GM12878 (cell line): ENCODE data around the gene CA5A. TPM values are rescaled to one million over a fixed set of nuclear protein-coding genes. Genes with fewer than 3 reads are reported as not detected.
A peak's percentile ranks its signal among the peaks of the same experiment; 100 is the strongest.

Experiments
- ATAC-seq: fragments of 200-7000 bp; cut with Tn5 transposase; 3 replicates; pipeline ENCODE4 v1.9.1; 2020; ENCODE audit warnings: mild to moderate bottlenecking, moderate library complexity
- BruUV-seq: library from RNA; stranded (reverse); fragments of 400-500 nt; replicated peaks from 2 replicates; lab custom pipeline; 2021; lab: Mats Ljungman, UMichigan
- CTCF ChIA-PET: fragments of 300-600 bp; sonication (Branson Sonifier 250); formaldehyde crosslinking; extraction: SDS; loops from one replicate; lab custom pipeline; 2021; ENCODE audit warnings: inconsistent platforms; lab: Yijun Ruan, JAX
- POLR2A ChIA-PET: fragments of 350-600 bp; formaldehyde crosslinking; extraction: SDS; loops from one replicate; lab custom pipeline; 2021; ENCODE audit warnings: inconsistent platforms; lab: Charles Lee
- RAD21 ChIA-PET: fragments of 300-600 bp; sonication (Branson Sonifier 250); formaldehyde crosslinking; loops from one replicate; lab custom pipeline; 2023; ENCODE audit warnings: antibody characterized with exemption; ENCODE audit not compliant: unreplicated experiment; lab: Charles Lee
- SMC1A ChIA-PET: fragments of 300-600 bp; sonication (Branson Sonifier 250); formaldehyde crosslinking; loops from one replicate; lab custom pipeline; 2023; ENCODE audit not compliant: unreplicated experiment, uncharacterized antibody; lab: Charles Lee
- DNase-seq: peaks from one replicate; pipeline ENCODE4 v3.0.0-alpha.2; 2011; ENCODE audit warnings: low read depth, low spot score
- FAIRE-seq: peaks from 3 replicates; lab custom pipeline; 2011; peaks lifted over from hg19 to GRCh38; lab: Jason Lieb, UNC
- H2AFZ ChIP-seq: 2 replicates; pipeline ENCODE4 v1.6.0; 2011; ENCODE audit warnings: low read depth, low read length, control low read depth; ENCODE audit not compliant: control insufficient read depth
- H3K27ac ChIP-seq: 2 replicates; pipeline ENCODE4 v1.5.1; 2011; ENCODE audit warnings: control low read depth; ENCODE audit not compliant: control insufficient read depth, insufficient read depth
- H3K27me3 ChIP-seq, 2 experiments: replicated peaks in 1 of 2; 2 replicates each; pipeline versions ENCODE4 v1.6.0 to v1.6.1; 2011; ENCODE audit warnings: low read length in 1 of 2; ENCODE audit not compliant: control insufficient read depth in 2 of 2, insufficient read depth in 2 of 2
- H3K36me3 ChIP-seq, 2 experiments: 2 replicates each; pipeline ENCODE4 v1.5.1; 2011; ENCODE audit warnings: low read length in 1 of 2; ENCODE audit not compliant: control insufficient read depth in 2 of 2, insufficient read depth in 2 of 2
- H3K4me1 ChIP-seq: 2 replicates; pipeline ENCODE4 v1.6.1; 2011; ENCODE audit warnings: mild to moderate bottlenecking, low read length, moderate library complexity, mixed read lengths; ENCODE audit not compliant: control insufficient read depth, insufficient read depth
- H3K4me2 ChIP-seq: 2 replicates; pipeline ENCODE4 v1.6.0; 2011; ENCODE audit warnings: control low read depth; ENCODE audit not compliant: control insufficient read depth, insufficient read depth
- H3K4me3 ChIP-seq: fragments of 200-600 bp; sonication (generic); 2 replicates; pipeline ENCODE4 v1.5.1; 2016
- H3K79me2 ChIP-seq: 2 replicates; pipeline ENCODE4 v1.6.0; 2011; ENCODE audit warnings: low read length; ENCODE audit not compliant: control insufficient read depth, insufficient read depth
- H3K9ac ChIP-seq: 2 replicates; pipeline ENCODE4 v1.8.0; 2011; ENCODE audit warnings: low read length, control low read depth, mixed read lengths; ENCODE audit not compliant: control insufficient read depth, insufficient read depth
- H3K9me3 ChIP-seq: replicated peaks from 3 replicates; pipeline ENCODE4 v1.5.1; 2011; ENCODE audit warnings: mild to moderate bottlenecking, low read length; ENCODE audit not compliant: control insufficient read depth, insufficient read depth
- H4K20me1 ChIP-seq: 2 replicates; pipeline ENCODE4 v1.6.0; 2011; ENCODE audit not compliant: control insufficient read depth, insufficient read depth
- BACH1 ChIP-seq: fragments of 450-650 bp; IDR thresholded peaks from 2 replicates; pipeline ENCODE4 v1.6.1; 2017; ENCODE audit warnings: mild to moderate bottlenecking, borderline replicate concordance
- BMI1 ChIP-seq: fragments of 450-650 bp; IDR thresholded peaks from 2 replicates; pipeline ENCODE4 v1.6.1; 2016; ENCODE audit warnings: mild to moderate bottlenecking, moderate library complexity, borderline replicate concordance
- CEBPB ChIP-seq, 2 experiments: fragments of 150-350 bp in 1 of 2; IDR thresholded peaks; 2 replicates each; pipeline ENCODE4 v1.6.1; 2012 to 2014; ENCODE audit warnings: low read depth in 2 of 2, low read length in 2 of 2, borderline replicate concordance in 1 of 2, inconsistent platforms in 1 of 2
- CHD1 ChIP-seq: IDR thresholded peaks from 2 replicates; pipeline ENCODE4 v1.6.1; 2012; ENCODE audit warnings: low read depth, low read length, improper control_type of control experiment
- CHD4 ChIP-seq: fragments of 200-600 bp; sonication (generic); IDR thresholded peaks from 2 replicates; pipeline ENCODE4 v1.6.1; 2016; ENCODE audit warnings: mild to moderate bottlenecking
- MXI1 ChIP-seq: fragments of 150-350 bp; IDR thresholded peaks from 2 replicates; pipeline ENCODE4 v1.6.1; 2011; ENCODE audit warnings: low read depth, mild to moderate bottlenecking, inconsistent platforms, low read length, improper control_type of control experiment
- MYC ChIP-seq: IDR thresholded peaks from 2 replicates; pipeline ENCODE4 v1.6.1; 2011; ENCODE audit warnings: mild to moderate bottlenecking, low read length, moderate library complexity, inconsistent platforms; ENCODE audit not compliant: insufficient read depth, insufficient replicate concordance, insufficient read length, severe bottlenecking
- RAD21 ChIP-seq: IDR thresholded peaks from 2 replicates; pipeline ENCODE4 v1.6.1; 2011; ENCODE audit warnings: mild to moderate bottlenecking, low read depth, low read length, moderate library complexity; ENCODE audit not compliant: insufficient read depth
- SMAD1 ChIP-seq: fragments of 450-650 bp; IDR thresholded peaks from 2 replicates; pipeline ENCODE4 v1.6.1; 2018; ENCODE audit warnings: mild to moderate bottlenecking, low read depth; ENCODE audit not compliant: partially characterized antibody
- SMC3 ChIP-seq: IDR thresholded peaks from 2 replicates; pipeline ENCODE4 v1.6.1; 2011; ENCODE audit warnings: low read length, improper control_type of control experiment, borderline replicate concordance
- TBL1XR1 ChIP-seq: IDR thresholded peaks from 2 replicates; pipeline ENCODE4 v1.6.1; 2012; ENCODE audit warnings: low read depth, low read length, improper control_type of control experiment
- WRNIP1 ChIP-seq: IDR thresholded peaks from 2 replicates; pipeline ENCODE4 v1.6.1; 2011; ENCODE audit warnings: low read depth, low read length, improper control_type of control experiment, borderline replicate concordance
- YBX1 ChIP-seq: fragments of 450-650 bp; IDR thresholded peaks from 2 replicates; pipeline ENCODE4 v1.6.1; 2016; ENCODE audit warnings: antibody characterized with exemption
- ZNF24 ChIP-seq: fragments of 450-650 bp; IDR thresholded peaks from 2 replicates; pipeline ENCODE4 v1.6.1; 2017; ENCODE audit warnings: antibody characterized with exemption, mild to moderate bottlenecking
- ZNF274 ChIP-seq: IDR thresholded peaks from one replicate; pipeline ENCODE4 v1.8.0; 2011; ENCODE audit not compliant: insufficient read length, insufficient read depth
- WGBS: methylation state at CpG from one replicate; pipeline ENCODE4 v1.1.6; 2016; ENCODE audit warnings: low lambda C conversion rate; ENCODE audit not compliant: insufficient replicate concordance, insufficient coverage; ENCODE audit errors: missing lambda C conversion rate; 5-methylcytosine and 5-hydroxymethylcytosine counted together
- in situ Hi-C: fragments of 300-500 bp; cut with MboI; formaldehyde crosslinking; loops from 9 replicates; pipeline ENCODE4 v1.14.3; 2018; ENCODE audit warnings: mixed read lengths
- intact Hi-C: fragments of 100-400 bp; cut with micrococcal nuclease; formaldehyde crosslinking; loops from one replicate; pipeline ENCODE4 v1.14.2; 2022; ENCODE audit not compliant: unreplicated experiment
- polyA plus RNA-seq, 11 experiments: library from polyadenylated mRNA; depleted of rRNA in 4 of 11; unstranded in 6 of 11; stranded (reverse) in 5 of 11; fragments of >200 nt; fragmentation: Nextera tagmentation in 4 of 11; fragmentation: Illumina TruSeq in 1 of 11; extraction: Ambion mirVana in 4 of 11; extraction: Trizol in 1 of 11; gene quantifications; 1 replicate in 1 of 11; 2 replicates in 10 of 11; pipeline versions ENCODE4 v1.2.1 to v1.2.3, GENCODE V29; 2011 to 2016; ENCODE audit warnings: inconsistent platforms in 2 of 11, missing spikeins in 2 of 11, low read depth in 1 of 11
- total RNA-seq, 4 experiments: library from RNA; depleted of rRNA in 3 of 4; stranded (reverse); fragments of >200 nt in 3 of 4; fragmentation: Illumina TruSeq in 1 of 4; extraction: Trizol in 1 of 4; gene quantifications; 2 replicates each; pipeline versions ENCODE4 v1.2.1 to v1.2.3, GENCODE V29; 2013 to 2021
- TF ChIP-seq, protein P1 (sequence below): fragments of 150-350 bp; IDR thresholded peaks from 2 replicates; pipeline ENCODE4 v1.6.1; 2016; ENCODE audit warnings: low read depth, low read length
- TF ChIP-seq, protein P2 (sequence below): fragments of 450-650 bp; IDR thresholded peaks from 2 replicates; pipeline ENCODE4 v1.6.1; 2018; ENCODE audit warnings: borderline replicate concordance, mild to moderate bottlenecking; ENCODE audit not compliant: partially characterized antibody

Gene CA5A
- total and polyA plus RNA-seq, 10 of the 15 experiments (the other 5 are each of a cell fraction or from before 2014, with no cell fraction given): not detected

DNA sequence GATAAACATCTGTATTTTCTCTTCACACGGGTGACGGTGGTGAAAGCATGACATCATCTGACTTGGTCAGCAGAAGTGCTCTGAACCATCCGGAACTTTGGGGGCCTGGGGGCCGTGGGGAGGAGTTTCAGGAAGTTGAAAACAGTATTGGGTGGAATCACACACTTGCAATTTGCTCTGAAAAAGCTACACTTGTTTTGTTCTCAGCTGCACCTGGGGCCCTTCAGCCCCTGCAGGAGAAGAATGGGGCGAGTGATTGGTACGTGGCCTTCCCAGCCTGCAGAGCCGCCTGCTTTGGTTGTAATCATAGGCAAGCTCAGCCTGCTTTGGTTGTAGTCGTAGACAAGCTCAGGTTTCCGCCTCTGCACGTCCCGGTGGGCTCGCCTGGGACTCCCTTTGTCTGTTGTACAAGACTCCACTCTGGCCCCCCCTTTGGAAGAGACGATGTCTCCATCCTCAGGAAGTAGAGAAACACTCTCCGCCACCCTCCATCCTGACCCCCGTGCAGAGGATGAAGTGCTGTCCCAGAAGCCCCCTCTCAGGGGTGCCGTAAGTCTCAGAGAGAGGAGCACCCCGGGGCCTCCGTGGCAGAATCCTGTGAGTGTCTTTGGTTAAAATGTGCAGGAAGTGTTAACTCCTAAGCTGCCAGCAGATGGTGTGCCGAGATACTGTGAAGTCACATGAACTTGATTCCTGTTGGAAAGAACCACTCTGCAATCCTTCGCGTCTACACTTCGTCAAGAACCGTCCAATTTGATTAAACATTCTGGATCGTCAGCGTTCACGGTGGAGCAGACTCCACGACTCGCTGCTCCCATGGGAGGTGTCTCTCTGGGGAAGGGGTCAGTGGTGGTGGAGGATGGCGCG lies 20.3 kb upstream of the CA5A start:
- RAD21 ChIA-PET: interaction anchor here (1.2 kb wide), 1 partner anchor 178 kb away, joined by 4 read pairs; no protein-coding TSS in a partner anchor
- Histone ChIP-seq H2AFZ (peak overlapping the region; percentile 46), H3K9me3 (no peaks in the 10 kb centered on the region), H3K36me3 (peaks cover 0 to 12% of the 10 kb centered on the region in 2 experiments; a peak in 3 of 4 replicates), H3K4me1 (peaks cover 20% of the 10 kb centered on the region), H3K79me2 (peaks cover 81% of the 10 kb centered on the region), H3K27ac (peak overlapping the region; percentile 81), H3K27me3 (no peaks in the 10 kb centered on the region), H3K9ac (peak overlapping the region; percentile 68), H3K4me3 (peak overlapping the region; percentile 56), H3K4me2 (peak overlapping the region; percentile 93), H4K20me1 (no peaks in the 10 kb centered on the region)
- DNase-seq (peak; percentile 42), FAIRE-seq (peak; percentile 75), ATAC-seq (peak; percentile 74)
- no TSS peak for BruUV-seq
- SMC1A ChIA-PET: interaction anchor here (0.7 to 1.7 kb wide), 2 partner anchors 50 to 177 kb away, joined by 3 to 4 read pairs; no protein-coding TSS in a partner anchor
- 77% methylated on average over 30 of the region's 30 CpGs for WGBS
- intact Hi-C loops: loop anchor here (5.0 to 10.0 kb wide), 2 partner anchors 88 to 481 kb away; no protein-coding TSS in a partner anchor
- in situ Hi-C loops: loop anchor here (25.0 kb wide), 1 partner anchor 481 kb away; no protein-coding TSS in a partner anchor
- POLR2A ChIA-PET: interaction anchor here (0.5 to 0.6 kb wide), 2 partner anchors 13 to 61 kb away, joined by 3 to 9 read pairs; no protein-coding TSS in a partner anchor
- CTCF ChIA-PET: interaction anchor here (0.6 to 1.9 kb wide), 7 partner anchors 10 to 716 kb away, joined by 3 to 6 read pairs (median 4); no protein-coding TSS in a partner anchor
- TF ChIP-seq SMC3 (peak; percentile 45; the same call in 1 of the 2 replicates), BACH1 (no peak), CHD1 (no peak), CHD4 (no peak), WRNIP1 (no peak), SMAD1 (no peak), RAD21 (peak; percentile 63), BMI1 (no peak), TBL1XR1 (no peak), CEBPB (IDR thresholded peaks at IDR 0.05; ENCODE audit: borderline replicate concordance in 1 of 2, low read depth in 2 of 2, low read length in 2 of 2) (no peak), MYC (no peak), ZNF274 (no peak), YBX1 (no peak), MXI1 (0 out of 2 replicates have a peak, but pooled peaks have one; percentile 20), ZNF24 (no peak)
- TF ChIP-seq, protein P1, sequence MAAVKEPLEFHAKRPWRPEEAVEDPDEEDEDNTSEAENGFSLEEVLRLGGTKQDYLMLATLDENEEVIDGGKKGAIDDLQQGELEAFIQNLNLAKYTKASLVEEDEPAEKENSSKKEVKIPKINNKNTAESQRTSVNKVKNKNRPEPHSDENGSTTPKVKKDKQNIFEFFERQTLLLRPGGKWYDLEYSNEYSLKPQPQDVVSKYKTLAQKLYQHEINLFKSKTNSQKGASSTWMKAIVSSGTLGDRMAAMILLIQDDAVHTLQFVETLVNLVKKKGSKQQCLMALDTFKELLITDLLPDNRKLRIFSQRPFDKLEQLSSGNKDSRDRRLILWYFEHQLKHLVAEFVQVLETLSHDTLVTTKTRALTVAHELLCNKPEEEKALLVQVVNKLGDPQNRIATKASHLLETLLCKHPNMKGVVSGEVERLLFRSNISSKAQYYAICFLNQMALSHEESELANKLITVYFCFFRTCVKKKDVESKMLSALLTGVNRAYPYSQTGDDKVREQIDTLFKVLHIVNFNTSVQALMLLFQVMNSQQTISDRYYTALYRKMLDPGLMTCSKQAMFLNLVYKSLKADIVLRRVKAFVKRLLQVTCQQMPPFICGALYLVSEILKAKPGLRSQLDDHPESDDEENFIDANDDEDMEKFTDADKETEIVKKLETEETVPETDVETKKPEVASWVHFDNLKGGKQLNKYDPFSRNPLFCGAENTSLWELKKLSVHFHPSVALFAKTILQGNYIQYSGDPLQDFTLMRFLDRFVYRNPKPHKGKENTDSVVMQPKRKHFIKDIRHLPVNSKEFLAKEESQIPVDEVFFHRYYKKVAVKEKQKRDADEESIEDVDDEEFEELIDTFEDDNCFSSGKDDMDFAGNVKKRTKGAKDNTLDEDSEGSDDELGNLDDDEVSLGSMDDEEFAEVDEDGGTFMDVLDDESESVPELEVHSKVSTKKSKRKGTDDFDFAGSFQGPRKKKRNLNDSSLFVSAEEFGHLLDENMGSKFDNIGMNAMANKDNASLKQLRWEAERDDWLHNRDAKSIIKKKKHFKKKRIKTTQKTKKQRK: no peak
- TF ChIP-seq, protein P2, sequence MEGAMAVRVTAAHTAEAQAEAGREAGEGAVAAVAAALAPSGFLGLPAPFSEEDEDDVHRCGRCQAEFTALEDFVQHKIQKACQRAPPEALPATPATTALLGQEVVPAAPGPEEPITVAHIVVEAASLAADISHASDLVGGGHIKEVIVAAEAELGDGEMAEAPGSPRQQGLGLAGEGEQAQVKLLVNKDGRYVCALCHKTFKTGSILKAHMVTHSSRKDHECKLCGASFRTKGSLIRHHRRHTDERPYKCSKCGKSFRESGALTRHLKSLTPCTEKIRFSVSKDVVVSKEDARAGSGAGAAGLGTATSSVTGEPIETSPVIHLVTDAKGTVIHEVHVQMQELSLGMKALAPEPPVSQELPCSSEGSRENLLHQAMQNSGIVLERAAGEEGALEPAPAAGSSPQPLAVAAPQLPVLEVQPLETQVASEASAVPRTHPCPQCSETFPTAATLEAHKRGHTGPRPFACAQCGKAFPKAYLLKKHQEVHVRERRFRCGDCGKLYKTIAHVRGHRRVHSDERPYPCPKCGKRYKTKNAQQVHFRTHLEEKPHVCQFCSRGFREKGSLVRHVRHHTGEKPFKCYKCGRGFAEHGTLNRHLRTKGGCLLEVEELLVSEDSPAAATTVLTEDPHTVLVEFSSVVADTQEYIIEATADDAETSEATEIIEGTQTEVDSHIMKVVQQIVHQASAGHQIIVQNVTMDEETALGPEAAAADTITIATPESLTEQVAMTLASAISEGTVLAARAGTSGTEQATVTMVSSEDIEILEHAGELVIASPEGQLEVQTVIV: no peak
